Activated CD8-positive, alpha-beta memory T cell treated with anti-CD3 and anti-CD28 coated beads, Interleukin-2, amount 10 ng/mL, durations not matched to agents 7 days and 5 days (primary cell): Measurements from ENCODE around the gene UNC13B. TPM values are rescaled to one million over a fixed set of nuclear protein-coding genes. Genes with fewer than 3 reads are reported as not detected.

Experiments used
- ATAC-seq: fragments of 150-1000 bp; cut with Tn5 transposase; one replicate; pipeline ENCODE4 v1.10.0; 2021; ENCODE audit warnings: moderate library complexity
- CTCF ChIA-PET: fragments of 350-600 bp; sonication (Branson Sonifier 250); formaldehyde crosslinking; loops from one replicate; lab custom pipeline; 2021; ENCODE audit warnings: antibody characterized with exemption; lab: Charles Lee
- DNase-seq: peaks from one replicate; pipeline ENCODE4 v3.0.0-alpha.2; 2020
- H3K27ac Mint-ChIP-seq: one replicate; pipeline ENCODE4 v1.8.0; 2021; ENCODE audit warnings: mild to moderate bottlenecking, mixed read lengths
- H3K27me3 Mint-ChIP-seq: one replicate; pipeline ENCODE4 v1.8.0; 2021; ENCODE audit warnings: mixed read lengths
- H3K36me3 Mint-ChIP-seq: one replicate; pipeline ENCODE4 v1.8.0; 2021; ENCODE audit warnings: mild to moderate bottlenecking, mixed read lengths
- H3K4me1 Mint-ChIP-seq: one replicate; pipeline ENCODE4 v1.8.0; 2021; ENCODE audit warnings: mixed read lengths
- H3K4me3 Mint-ChIP-seq: one replicate; pipeline ENCODE4 v1.8.0; 2021; ENCODE audit warnings: mild to moderate bottlenecking, moderate library complexity, mixed read lengths
- H3K9me3 Mint-ChIP-seq: one replicate; pipeline ENCODE4 v1.8.0; 2022; ENCODE audit warnings: low read depth, mixed read lengths
- total RNA-seq, 2 experiments: library from RNA; stranded (reverse); gene quantifications; one replicate each; pipeline ENCODE4 v1.2.3, GENCODE V29; 2021

The UNC13B gene
- total RNA-seq, 2 experiments from 2014 or later, result 0.94 to 1.2 TPM

DNA sequence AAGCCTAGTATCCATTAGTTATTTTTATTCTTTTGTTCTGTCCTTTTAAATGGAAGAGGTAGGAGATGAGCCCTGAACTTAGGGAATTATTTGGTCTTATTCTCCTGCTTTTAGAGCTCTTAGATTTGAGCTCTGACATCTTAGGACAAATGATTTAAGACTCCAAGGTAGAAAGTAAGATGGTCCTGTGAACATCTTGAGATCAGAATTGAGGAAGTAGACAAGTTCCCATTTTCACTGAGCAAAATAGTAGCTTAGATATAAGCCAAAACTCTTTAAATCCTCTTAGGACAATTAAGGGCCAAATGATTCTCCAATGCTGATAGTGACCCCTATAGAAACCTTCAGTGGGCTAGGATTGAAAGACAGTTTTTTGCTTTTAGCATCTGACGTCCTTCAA lies 275.1 kb downstream of the UNC13B start:
- H3K36me3 Mint-ChIP-seq, result no peaks in the 10 kb centered on the region
- no peaks in the 10 kb centered on the region for H3K4me1 Mint-ChIP-seq
- CTCF ChIA-PET, result no interaction called here

DNA sequence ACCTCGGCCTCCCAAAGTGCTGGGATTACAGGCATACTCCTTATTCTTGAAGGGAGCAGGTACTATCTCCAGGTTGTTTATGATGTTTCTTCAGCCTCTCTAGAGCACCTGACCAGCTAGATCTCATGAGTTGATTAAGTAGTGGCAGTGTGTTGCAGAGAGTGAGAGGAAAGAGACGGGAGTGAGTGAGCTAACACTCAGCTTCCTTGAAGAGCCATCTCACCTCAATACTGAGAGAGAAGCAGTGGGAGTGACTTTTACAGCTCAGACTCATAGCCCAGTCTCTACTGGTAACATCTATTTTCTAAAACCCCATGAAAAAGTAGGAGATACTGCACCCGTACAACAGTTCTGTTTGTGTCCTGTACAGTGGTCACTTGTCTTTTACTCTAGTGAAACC lies 284.2 kb downstream of the UNC13B start:
- CTCF ChIA-PET, result no interaction called here
- peaks cover 38% of the 10 kb centered on the region for H3K27me3 Mint-ChIP-seq
- no peaks in the 10 kb centered on the region for H3K4me1 Mint-ChIP-seq
- H3K4me3 Mint-ChIP-seq, result no peak overlapping the region
- ATAC-seq (no peak), DNase-seq (no peak)
- H3K36me3 Mint-ChIP-seq, result no peaks in the 10 kb centered on the region
- H3K27ac Mint-ChIP-seq, result no peak overlapping the region
- no peaks in the 10 kb centered on the region for H3K9me3 Mint-ChIP-seq

More for the DNA sequence above, 275.1 kb downstream of the UNC13B start:
- peaks cover 29% of the 10 kb centered on the region for H3K27me3 Mint-ChIP-seq
- H3K9me3 Mint-ChIP-seq, result no peaks in the 10 kb centered on the region
- DNase-seq, result no peak
- no peak overlapping the region for H3K27ac Mint-ChIP-seq
- ATAC-seq, result no peak
- H3K4me3 Mint-ChIP-seq, result no peak overlapping the region

DNA sequence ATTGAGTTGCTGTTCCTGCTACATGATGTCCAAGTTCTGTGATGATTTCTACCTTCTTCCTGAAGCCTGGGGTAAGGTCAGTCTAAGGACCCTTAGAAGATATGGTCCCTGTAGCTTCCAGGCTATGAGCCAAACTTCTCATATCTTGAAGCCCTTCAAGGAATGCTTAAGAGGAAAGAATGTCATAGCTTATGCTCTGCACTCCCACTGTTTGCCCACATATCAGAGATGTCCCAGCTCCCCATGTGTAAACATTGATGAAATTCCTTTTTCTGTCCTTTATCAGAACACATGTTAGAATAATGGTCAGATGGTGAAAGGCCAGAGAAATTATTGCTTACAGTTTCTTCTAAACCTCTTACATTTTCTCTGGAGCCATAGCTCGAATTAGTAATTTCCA lies 286.7 kb downstream of the UNC13B start:
- Mint-ChIP-seq H3K27me3 (peaks cover 38% of the 10 kb centered on the region), H3K4me1 (no peaks in the 10 kb centered on the region)
- CTCF ChIA-PET, result no interaction called here

DNA sequence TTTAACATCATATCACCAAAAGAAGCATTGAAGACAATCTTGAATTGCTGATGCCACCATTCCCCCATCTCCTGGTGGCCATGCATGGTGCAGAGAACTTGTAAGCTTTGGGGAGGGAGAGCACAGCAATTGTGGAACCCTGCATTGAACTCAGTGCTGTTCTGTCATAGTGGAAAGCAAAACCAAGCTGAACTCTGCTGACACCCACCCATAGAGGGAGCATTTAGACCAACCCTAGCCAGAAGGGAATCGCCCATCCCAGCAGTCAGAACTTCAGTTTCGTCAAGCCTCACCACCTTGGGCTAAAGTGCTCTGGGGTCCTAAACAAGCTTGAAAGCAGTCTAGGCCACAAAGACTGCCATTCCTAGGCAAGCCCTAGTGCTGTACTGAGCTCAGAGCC lies 290.7 kb downstream of the UNC13B start:
- no peaks in the 10 kb centered on the region for H3K9me3 Mint-ChIP-seq
- peaks cover 30% of the 10 kb centered on the region for H3K27me3 Mint-ChIP-seq
- H3K27ac Mint-ChIP-seq, result no peak overlapping the region
- CTCF ChIA-PET, result interaction anchor here (0.5 kb wide), 1 partner anchor 11 kb away, joined by 3 read pairs; no protein-coding TSS in a partner anchor
- ATAC-seq (no peak), DNase-seq (no peak)
- no peaks in the 10 kb centered on the region for H3K36me3 Mint-ChIP-seq
- no peak overlapping the region for H3K4me3 Mint-ChIP-seq
- no peaks in the 10 kb centered on the region for H3K4me1 Mint-ChIP-seq

More for the DNA sequence above, 286.7 kb downstream of the UNC13B start:
- no peak overlapping the region for H3K27ac Mint-ChIP-seq
- H3K4me3 Mint-ChIP-seq, result no peak overlapping the region
- H3K36me3 Mint-ChIP-seq, result no peaks in the 10 kb centered on the region
- H3K9me3 Mint-ChIP-seq, result no peaks in the 10 kb centered on the region
- no peak for ATAC-seq
- DNase-seq, result no peak

DNA sequence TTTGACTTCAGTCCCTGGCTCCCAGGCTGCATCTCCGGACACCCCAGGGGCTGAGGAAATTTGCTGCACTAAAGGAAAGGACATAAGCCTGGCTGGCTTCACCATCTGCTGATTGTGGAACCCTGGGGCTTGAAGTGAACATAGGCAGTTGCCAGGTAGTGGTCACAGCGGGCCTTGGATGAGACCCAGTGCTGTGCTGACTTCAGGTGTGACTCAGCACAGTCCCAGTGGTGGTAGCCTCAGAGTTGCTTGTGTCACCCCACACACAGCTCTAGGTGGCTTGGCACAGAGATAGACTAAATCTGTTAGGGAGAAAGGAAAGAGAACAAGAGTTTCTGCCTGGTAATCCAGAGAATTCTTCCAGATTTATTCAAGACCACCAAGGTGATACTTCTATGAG lies 292.0 kb downstream of the UNC13B start:
- no peak for ATAC-seq
- no peak for DNase-seq
- H3K4me3 Mint-ChIP-seq, result no peak overlapping the region
- H3K36me3 Mint-ChIP-seq, result no peaks in the 10 kb centered on the region
- CTCF ChIA-PET, result no interaction called here
- peaks cover 23% of the 10 kb centered on the region for H3K27me3 Mint-ChIP-seq
- H3K9me3 Mint-ChIP-seq, result no peaks in the 10 kb centered on the region
- H3K27ac Mint-ChIP-seq, result no peak overlapping the region
- no peaks in the 10 kb centered on the region for H3K4me1 Mint-ChIP-seq

Other genes starting within 250 kb of the UNC13B start
- not detected for gene PHF24, start 203.7 kb upstream of the UNC13B start, total RNA-seq
- 1 to 10 TPM; 5.2 to 5.5 TPM for gene DNAJB5, start 172.3 kb upstream of the UNC13B start, total RNA-seq
- 100 to 1,000 TPM; 222 to 298 TPM for gene VCP, start 89.4 kb upstream of the UNC13B start, total RNA-seq
- gene FANCG, start 82.1 kb upstream of the UNC13B start, total RNA-seq, result 100 to 1,000 TPM; 121 to 141 TPM
- gene PIGO, start 65.4 kb upstream of the UNC13B start, total RNA-seq, result 10 to 100 TPM; 28.5 to 31.6 TPM
- gene STOML2, start 58.9 kb upstream of the UNC13B start, total RNA-seq, result 100 to 1,000 TPM; 145 to 169 TPM
- 10 to 100 TPM; 15.9 to 17.1 TPM for gene ATOSB, start 46.1 kb upstream of the UNC13B start, total RNA-seq